ENCODE data around the gene NRAP. TPM values are rescaled to one million over a fixed set of nuclear protein-coding genes. Genes with fewer than 3 reads are reported as not detected.
"Not testable (repeated sequence)": the region's sequence is repeated elsewhere in the genome, so short reads cannot be mapped to it uniquely, and the experiment has no call there.

The NRAP gene
- total RNA-seq, 1 donor, result not detected

- no peak for DNase-seq (ENCODE audit: low read depth in 2 of 3, low spot score in 2 of 3)
These were observed 22.2 kb upstream of the NRAP start for GRCh38 chr10:113686028-113686427.

DNA sequence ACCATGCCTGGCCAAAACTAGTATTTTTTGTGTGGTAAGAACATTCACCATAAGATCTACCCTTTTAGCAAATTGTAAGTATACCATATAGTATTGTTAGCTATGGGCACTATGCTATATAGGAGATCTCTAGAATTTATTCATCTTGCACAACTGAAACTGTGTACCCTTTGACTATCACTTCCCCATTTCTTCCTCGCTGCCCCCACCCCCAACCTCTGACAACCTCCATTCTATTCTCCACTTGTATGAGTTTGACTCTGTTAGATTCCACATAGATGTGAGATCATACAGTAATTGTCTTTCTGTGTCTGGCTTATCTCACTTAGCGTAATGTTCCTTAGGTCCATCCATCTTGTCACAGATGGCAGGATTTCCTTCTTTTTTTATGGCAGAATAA lies 19.5 kb upstream of the NRAP start:
- DNase-seq (ENCODE audit: low read depth in 2 of 3, low spot score in 2 of 3), result no peak

DNA sequence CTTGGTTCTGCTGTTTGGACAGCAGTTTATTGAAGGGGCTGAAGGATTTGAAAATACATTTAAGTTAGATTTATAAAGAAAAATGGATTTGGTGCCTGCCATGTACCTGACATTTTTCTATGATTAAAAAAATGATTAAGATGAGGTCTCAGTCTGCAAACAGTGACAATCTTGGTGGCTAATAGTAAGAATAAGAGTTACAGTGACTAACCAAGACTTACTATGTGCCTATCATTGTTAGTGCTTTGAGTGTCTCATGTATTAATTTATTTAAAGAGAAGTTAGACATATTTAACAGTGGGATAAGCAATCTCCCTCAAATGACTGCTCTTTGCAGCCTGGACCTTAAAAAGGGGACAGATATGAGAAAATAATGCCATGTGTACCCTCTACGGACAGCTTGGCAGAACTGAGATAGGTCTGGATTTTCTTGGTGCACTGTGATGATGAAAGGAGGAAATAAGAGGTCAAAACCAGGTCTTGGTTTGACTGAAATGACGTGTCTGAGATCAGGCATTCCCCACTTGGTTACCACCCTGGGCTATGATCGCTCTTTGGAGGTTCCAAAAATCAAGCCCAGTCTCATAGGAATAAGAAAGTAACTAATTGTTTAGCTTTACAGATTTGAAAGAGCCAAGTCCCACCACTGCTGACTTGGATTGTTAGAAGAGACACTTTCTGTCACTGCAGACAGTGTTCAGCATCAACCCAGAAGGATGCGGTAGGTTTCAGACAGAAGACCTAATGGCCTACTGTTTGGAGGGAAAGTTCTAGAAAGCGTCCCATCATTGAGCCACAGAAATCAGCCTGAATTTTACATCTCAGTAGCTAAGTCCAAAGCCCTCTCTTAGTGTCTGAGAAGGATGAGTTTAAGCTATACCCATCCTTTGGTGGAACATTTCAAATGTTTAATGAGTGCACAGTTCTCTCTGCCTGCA lies 18.0 kb upstream of the NRAP start:
- DNase-seq (ENCODE audit: low read depth in 2 of 3, low spot score in 2 of 3), result no peak

- DNase-seq (ENCODE audit: low read depth in 2 of 3, low spot score in 2 of 3), result peak in 2 of 3 donors; percentile 78 to 91
These were observed 16.6 kb upstream of the NRAP start for GRCh38 chr10:113680190-113681111.

DNA sequence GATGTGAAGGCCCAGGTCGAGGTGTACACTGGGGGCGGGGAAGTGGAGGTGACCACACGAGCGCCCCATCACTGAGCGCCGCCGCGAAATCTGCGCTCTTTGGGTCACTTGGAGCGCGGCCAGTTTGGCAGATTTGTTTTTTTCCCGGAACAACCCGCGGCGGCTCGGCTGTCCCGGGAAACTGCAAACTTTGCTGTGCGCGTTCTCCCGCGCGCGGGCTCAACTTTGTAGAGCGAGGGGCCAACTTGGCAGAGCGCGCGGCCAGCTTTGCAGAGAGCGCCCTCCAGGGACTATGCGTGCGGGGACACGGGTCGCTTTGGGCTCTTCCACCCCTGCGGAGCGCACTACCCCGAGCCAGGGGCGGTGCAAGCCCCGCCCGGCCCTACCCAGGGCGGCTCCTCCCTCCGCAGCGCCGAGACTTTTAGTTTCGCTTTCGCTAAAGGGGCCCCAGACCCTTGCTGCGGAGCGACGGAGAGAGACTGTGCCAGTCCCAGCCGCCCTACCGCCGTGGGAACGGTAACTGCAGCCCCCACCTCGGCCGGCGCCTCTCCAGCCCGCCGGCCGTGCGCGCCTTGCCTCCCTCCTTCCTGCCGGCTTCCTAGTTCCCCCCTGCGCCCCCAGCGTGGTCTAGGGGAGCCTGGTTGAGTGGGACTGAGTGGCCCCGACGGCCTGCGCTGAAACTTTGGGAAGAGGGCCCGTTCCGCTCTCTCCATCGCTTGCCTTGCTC lies 15.8 kb upstream of the NRAP start, which contains the start of gene CASP7:
Gene CASP7, plus strand, starts transcription at position 450 of the 727 bp plus-strand sequence. CDS start 17,582 bp downstream, outside the sequence.
- peak; percentile 41 to 96 (median 94) for DNase-seq (ENCODE audit: low read depth in 2 of 3, low spot score in 2 of 3)

- peak in 1 of 3 donors; percentile 13 for DNase-seq (ENCODE audit: low read depth in 2 of 3, low spot score in 2 of 3)
These were observed 2.9 kb upstream of the NRAP start for GRCh38 chr10:113666682-113667252.

- DNase-seq (ENCODE audit: low read depth in 2 of 3, low spot score in 2 of 3), result no peak
These were observed 2.0 kb upstream of the NRAP start for GRCh38 chr10:113665806-113666354.

- DNase-seq (ENCODE audit: low read depth in 2 of 3, low spot score in 2 of 3), result no peak
These were observed 1.5 kb upstream of the NRAP start for GRCh38 chr10:113665352-113665751.

GRCh38 chr10:113663142-113663541 lies 699 bp downstream of the NRAP start:
- DNase-seq (ENCODE audit: low read depth in 2 of 3, low spot score in 2 of 3), result no peak

DNA sequence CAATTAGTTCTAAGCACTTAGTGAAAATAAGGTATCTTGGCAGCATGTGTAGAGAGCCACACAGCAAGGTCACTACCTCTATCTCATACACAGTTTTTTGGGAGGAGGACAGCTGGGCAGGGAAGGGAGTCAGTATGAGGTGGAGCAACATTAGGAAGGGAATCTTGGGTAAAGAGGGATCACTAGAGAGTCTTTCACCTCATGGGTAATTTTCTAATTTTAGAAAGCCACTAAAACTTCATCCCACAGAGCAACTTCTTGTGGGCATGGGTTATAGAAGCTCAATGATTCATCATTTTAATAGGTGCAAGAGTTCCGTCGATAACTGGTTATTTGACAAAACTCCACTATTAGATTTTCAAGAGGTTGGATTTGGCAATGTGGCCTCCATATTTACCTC lies 2.5 kb downstream of the NRAP start:
- no peak for DNase-seq (ENCODE audit: low read depth in 2 of 3, low spot score in 2 of 3)

DNA sequence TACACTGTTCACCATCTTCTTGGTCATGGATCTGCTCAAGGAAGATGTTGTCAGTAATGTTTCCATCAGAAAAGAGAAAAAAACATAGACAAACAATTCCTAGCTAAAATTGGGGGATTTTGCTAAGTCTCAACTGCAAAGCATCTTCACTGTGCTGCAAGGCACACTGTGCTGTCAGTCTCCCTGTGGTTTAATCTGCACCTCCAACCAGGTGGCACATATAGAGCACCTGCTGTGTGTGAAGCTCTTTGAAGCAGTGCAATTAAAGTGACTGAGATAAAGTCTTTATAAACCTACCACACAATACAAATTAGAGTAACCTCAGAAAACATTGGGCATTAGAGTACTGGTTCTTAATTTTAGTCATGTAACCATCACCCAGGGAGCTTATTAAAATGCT lies 6.3 kb downstream of the NRAP start:
- no peak for DNase-seq (ENCODE audit: low read depth in 2 of 3, low spot score in 2 of 3)

- DNase-seq (ENCODE audit: low read depth in 2 of 3, low spot score in 2 of 3), result no peak
These were observed 6.9 kb downstream of the NRAP start for GRCh38 chr10:113656896-113657295.

DNA sequence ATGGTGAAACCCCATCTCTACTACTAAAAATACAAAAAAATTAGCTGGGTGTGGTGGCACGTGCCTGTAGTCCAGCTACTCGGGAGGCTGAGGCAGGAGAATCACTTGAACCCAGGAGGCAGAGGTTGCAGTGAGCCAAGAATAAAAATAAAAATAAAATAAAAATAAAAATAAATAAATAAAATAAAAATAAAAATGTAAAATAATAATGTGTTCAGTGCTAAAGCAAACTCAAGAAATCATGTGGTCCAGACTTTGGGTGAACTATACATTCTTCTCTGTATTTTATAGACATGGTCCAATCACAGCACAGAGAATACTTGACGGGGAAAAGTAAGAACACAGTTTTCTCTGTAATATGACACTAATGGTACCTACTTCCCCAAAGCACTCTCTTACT lies 11.4 kb downstream of the NRAP start:
- not testable (repeated sequence) for DNase-seq (ENCODE audit: low read depth in 2 of 3, low spot score in 2 of 3)

GRCh38 chr10:113651898-113652297 lies 11.9 kb downstream of the NRAP start:
- no peak for DNase-seq (ENCODE audit: low read depth in 2 of 3, low spot score in 2 of 3)

DNA sequence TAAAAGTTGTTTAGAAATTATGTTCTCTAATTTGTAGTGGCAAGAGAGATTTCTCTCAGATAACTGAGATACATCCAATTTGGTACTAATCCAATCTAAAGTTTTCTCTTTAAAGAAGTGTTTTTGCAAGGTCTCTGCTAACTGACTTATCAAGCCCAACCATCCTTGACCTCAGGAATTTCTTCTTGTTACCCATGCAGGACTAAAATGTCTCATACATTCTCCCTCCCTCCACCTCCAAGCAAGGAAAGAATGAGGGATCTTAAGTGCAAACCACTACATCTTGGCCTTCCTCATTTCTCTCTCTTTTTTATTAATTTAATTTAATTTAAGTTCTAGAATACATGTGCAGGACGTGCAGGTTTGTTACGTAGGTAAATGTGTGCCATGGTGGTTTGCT lies 12.8 kb downstream of the NRAP start:
- DNase-seq (ENCODE audit: low read depth in 2 of 3, low spot score in 2 of 3), result no peak

DNA sequence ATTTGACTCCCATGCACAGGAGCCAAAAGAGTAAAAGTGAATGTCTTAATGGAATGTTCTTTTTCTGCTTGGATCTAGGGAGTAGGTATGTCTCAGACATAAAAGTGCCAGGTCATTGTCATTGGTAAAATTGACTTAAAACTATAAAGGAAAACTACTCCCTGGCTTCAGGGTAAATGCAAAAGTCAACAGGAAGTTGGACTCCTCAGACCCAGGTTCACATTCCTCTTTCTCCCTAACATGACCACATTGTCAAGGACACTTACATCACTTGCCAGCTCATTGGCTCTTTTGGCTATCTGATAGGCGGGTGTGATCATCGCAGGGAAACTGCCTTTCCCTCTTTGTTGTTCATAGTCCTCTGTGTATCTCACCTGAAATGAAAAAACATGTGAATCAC lies 13.7 kb downstream of the NRAP start:
- no peak for DNase-seq (ENCODE audit: low read depth in 2 of 3, low spot score in 2 of 3)

- DNase-seq (ENCODE audit: low read depth in 2 of 3, low spot score in 2 of 3), result no peak
These were observed 15.4 kb downstream of the NRAP start for GRCh38 chr10:113648478-113648877.

GRCh38 chr10:113647812-113648211 lies 16.0 kb downstream of the NRAP start:
- DNase-seq (ENCODE audit: low read depth in 2 of 3, low spot score in 2 of 3), result no peak

GRCh38 chr10:113646336-113647201 lies 17.3 kb downstream of the NRAP start:
- DNase-seq (ENCODE audit: low read depth in 2 of 3, low spot score in 2 of 3), result no peak
